GM10248 (cell line): ENCODE data around the gene PLEKHM3.

Experiments used
- CTCF ChIA-PET: fragments of 300-600 bp; sonication (Branson Sonifier 250); formaldehyde crosslinking; extraction: SDS; loops from one replicate; lab custom pipeline; 2021; ENCODE audit warnings: antibody characterized with exemption; lab: Yijun Ruan, JAX
- POLR2A ChIA-PET: fragments of 350-650 bp; sonication (Branson Sonifier 250); formaldehyde crosslinking; extraction: SDS; loops from one replicate; lab custom pipeline; 2020; ENCODE audit warnings: antibody characterized with exemption; lab: Yijun Ruan, JAX
- DNase-seq: peaks from one replicate; pipeline ENCODE4 v3.0.0; 2012; ENCODE audit errors: extremely low spot score
- TF ChIP-seq, protein P1 (sequence below): IDR thresholded peaks from 2 replicates; pipeline ENCODE4 v1.5.1; 2012; ENCODE audit warnings: mild to moderate bottlenecking, low read depth; ENCODE audit errors: extremely low read depth, missing control alignments, control extremely low read depth

The PLEKHM3 gene

DNA sequence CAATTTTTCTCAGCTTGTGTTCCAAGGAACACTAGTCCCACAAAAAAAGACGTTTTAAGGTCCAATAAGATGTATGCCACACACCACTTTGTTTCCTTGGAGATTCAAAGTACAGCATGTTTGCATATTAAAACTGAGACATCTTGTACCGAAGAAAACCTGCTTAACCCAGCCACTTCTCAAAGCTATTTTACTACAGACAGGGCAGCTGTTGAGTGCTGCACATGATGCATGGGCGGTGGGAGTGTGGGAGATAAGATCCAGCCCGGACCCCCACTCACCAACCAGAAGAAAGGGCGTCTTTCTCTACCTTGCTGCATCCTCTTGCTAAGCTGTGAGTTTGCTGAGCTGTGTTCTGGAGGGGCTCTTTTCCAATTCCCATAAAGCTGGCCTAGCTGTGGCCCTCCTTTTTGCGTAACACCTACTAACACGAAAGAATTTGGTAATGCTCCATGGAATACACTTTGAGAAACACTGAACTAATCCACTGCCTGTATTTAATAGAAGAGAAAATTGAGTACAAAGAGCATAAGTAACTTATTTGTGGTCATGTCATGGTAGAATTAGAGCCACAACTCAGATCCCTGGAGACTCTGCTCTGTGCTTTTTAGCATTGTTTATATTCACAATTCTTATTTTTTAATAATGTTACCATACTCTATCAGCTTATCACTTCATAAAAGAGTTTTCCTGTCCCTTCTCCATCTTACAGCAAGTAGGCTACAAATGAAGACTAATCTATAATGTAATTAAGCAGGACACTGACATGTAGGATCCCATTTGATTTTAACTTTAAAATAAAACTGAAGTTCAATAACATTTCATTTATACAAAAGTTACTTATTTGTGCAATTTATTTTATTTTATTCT lies 90.0 kb downstream of the PLEKHM3 start:
- CTCF ChIA-PET: interaction anchor here (0.7 to 1.7 kb wide), 6 partner anchors 12 to 48 kb away, joined by 3 to 9 read pairs (median 4); no protein-coding TSS in a partner anchor
- POLR2A ChIA-PET: no interaction called here
- TF ChIP-seq, protein P1, sequence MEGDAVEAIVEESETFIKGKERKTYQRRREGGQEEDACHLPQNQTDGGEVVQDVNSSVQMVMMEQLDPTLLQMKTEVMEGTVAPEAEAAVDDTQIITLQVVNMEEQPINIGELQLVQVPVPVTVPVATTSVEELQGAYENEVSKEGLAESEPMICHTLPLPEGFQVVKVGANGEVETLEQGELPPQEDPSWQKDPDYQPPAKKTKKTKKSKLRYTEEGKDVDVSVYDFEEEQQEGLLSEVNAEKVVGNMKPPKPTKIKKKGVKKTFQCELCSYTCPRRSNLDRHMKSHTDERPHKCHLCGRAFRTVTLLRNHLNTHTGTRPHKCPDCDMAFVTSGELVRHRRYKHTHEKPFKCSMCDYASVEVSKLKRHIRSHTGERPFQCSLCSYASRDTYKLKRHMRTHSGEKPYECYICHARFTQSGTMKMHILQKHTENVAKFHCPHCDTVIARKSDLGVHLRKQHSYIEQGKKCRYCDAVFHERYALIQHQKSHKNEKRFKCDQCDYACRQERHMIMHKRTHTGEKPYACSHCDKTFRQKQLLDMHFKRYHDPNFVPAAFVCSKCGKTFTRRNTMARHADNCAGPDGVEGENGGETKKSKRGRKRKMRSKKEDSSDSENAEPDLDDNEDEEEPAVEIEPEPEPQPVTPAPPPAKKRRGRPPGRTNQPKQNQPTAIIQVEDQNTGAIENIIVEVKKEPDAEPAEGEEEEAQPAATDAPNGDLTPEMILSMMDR: no peak
- no peak for DNase-seq

DNA sequence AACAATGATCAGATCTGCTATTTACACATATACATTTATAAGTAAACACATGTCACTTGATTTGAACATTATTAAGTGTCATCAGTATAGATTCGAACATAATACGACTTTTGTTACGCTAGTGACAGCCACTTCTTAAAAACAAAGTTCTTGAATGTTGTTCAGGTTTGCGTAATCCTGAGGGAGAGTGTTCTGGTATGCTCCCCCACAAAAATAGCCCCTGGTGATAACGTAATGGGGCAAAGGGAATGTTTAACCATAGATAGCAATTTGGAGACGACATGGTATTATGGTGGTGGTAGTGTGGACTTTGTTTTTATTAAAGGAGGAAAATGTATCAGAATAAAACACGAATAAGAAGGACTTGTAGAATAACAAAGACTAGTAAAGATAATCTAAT lies 90.6 kb downstream of the PLEKHM3 start:
- DNase-seq: no peak
- ChIA-PET CTCF (interaction anchor here (0.7 to 1.7 kb wide), 8 partner anchors 10 to 48 kb away, joined by 3 to 9 read pairs (median 4); no protein-coding TSS in a partner anchor), POLR2A (no interaction called here)
- TF ChIP-seq, protein P1: no peak

DNA sequence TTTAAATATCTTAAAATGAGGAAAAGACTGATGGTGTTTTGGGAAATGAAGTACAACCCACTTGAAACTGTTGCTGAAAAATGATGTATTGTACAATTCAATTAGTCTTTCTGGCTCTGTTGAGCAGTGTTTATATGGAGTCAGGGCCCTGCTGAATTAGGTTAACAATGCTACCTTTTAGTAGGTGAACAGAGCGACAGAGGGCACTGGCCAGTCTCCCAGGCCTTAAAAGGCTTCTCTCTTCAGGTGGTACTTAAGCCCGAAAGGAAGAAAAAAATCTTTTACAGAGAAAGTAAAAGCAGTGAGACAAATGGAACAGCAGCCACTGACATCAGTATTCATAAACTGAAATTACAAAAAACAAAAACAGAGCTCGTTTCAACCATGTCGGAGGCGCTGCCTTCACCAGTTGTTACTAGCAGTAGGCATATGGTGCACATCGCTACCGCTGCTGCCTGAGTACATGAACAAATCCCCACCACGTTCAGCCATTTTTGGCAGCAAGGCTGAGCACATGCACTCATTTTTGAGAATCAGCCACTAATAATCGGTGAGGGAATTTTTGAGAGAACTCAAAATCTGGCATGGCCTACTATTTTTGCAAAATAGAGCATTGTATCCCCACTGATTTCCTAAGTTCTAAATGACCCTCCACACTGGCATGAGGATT lies 91.8 kb downstream of the PLEKHM3 start:
- DNase-seq: no peak
- POLR2A ChIA-PET: no interaction called here
- TF ChIP-seq, protein P1: no peak
- CTCF ChIA-PET: interaction anchor here (0.9 to 1.7 kb wide), 6 partner anchors 9 to 41 kb away, joined by 3 to 8 read pairs (median 4); no protein-coding TSS in a partner anchor

DNA sequence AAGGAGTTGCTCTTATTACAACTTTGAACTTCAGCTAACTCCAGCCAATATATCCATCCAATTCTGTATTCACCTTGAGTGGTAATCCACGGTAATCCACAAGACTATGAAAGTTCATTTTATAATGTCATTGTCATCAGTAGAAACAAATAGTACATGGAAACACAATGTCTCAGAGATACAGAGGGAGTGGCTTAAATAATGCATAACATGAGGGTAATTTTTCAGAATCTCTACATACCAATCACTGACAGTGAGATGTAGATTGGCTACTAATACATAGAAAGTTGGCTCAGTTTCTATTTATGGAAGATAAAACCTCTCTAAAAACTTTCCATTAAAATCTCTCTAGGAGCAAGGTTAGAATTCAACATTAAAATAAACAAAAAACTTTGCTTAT lies 93.2 kb downstream of the PLEKHM3 start:
- TF ChIP-seq, protein P1: no peak
- POLR2A ChIA-PET: no interaction called here
- CTCF ChIA-PET: interaction anchor here (1.4 kb wide), 1 partner anchor 19 kb away, joined by 3 read pairs; no protein-coding TSS in a partner anchor
- no peak for DNase-seq

DNA sequence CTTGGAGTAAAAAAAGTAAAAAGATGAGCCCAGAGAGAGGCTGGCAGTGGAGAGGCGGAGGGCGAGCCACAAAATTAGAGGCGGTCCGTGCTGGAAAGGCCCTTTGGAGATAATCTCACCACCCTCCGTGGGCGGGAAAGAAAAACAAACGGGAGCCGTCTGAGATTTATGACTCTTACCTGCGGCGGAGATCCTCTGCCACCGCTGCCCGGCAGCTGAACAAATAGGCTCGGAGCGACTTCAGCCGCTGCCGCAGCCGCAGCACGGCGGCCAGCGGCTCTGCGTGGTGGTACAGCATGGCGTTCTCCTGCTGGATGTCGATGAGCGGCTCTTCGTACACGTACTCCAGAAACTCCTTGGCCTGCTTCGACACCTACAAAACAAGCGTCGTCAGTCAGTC lies 94.6 kb downstream of the PLEKHM3 start:
- CTCF ChIA-PET: no interaction called here
- no peak for DNase-seq
- POLR2A ChIA-PET: no interaction called here
- TF ChIP-seq, protein P1: no peak

DNA sequence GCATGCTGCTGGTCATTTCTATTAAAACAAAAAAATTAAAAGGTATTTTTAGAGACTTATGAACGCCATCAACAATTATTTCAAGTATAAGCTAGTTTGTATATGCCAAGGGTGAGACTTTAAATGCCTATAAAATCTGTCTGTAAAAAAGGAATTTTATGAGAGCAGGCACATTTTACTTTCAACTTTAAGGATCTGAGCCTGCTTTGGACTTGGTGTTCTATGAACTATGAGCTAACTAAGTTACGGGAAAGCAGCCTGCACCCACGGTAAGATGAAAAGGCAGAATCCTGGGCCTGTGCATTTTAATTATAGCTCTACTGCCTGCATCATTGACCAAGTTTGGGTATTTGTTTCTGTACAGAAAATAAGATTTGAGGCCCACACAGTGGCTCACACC lies 95.4 kb downstream of the PLEKHM3 start:
- ChIA-PET POLR2A (no interaction called here), CTCF (interaction anchor here (0.9 to 1.8 kb wide), 2 partner anchors 13 to 22 kb away, joined by 3 to 5 read pairs; no protein-coding TSS in a partner anchor)
- TF ChIP-seq, protein P1: no peak
- DNase-seq: no peak
